Bone marrow (tissue), 2 donors: Measurements from ENCODE around the gene FBN1.

ENCODE experiments used
- DNase-seq, 2 donors: peaks; one replicate each; lab custom pipeline; 2025; lab: John Stamatoyannopoulos, UW

FBN1 gene

GRCh38 chr15:48469271-48469670 is 176.2 kb downstream of the FBN1 start:
- no peak for DNase-seq

DNA sequence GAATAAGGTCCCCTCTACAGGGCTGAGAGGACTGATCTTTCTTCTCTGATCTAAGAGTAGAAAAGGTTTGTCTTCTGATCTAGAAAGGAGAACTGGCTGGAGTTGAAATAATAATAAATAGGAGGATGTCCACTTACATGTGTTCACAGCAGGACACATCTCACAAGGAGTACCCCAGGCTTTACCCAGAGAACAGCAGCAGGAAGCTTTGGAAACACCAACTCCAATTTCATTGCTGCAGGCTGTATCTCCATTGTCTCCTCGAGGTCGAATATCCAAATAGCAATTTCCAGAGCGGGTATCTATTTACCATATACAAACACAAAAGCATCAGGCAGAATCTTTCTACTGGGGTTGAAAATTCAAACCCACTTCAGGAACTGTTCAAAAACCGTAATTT is 177.7 kb downstream of the FBN1 start:
- no peak for DNase-seq

DNA sequence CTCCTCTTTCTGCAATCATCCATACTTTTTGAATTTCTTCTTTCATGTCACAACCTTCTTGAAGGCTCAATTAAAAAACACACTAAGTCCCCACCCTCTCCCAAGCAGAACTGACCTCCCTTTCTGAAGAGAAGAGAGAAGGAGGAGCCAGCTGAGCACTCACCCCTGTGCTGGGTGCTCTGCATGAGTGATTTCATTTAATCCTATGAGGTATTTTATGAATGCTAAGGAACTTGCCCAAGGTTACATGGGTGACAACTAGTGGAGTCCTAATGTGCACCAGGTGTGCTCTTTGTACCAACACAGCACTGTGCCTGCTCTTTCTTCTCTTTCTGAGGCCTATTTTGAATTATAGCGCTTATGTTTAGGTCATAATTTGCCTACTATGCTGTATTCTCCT is 178.7 kb downstream of the FBN1 start:
- DNase-seq, result no peak

DNA sequence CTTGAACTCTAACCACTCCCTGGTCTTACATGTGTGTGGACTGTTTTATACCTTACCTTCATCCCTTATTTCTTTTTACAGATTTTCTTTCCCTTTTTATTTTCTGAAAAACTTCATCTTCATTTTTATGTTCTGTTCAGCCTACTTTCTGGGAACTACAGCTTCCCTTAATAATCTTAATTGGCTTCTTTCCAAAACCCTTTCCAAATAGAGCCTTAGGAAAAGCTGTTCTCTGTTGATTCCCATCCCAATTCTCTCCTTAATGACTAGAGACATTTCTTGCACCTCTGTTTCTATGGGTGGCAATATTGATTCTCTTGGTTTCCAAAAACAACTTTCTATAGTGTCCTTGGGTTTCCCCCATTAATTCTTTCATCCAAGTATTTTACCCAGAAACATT is 179.4 kb downstream of the FBN1 start:
- DNase-seq, result no peak

DNA sequence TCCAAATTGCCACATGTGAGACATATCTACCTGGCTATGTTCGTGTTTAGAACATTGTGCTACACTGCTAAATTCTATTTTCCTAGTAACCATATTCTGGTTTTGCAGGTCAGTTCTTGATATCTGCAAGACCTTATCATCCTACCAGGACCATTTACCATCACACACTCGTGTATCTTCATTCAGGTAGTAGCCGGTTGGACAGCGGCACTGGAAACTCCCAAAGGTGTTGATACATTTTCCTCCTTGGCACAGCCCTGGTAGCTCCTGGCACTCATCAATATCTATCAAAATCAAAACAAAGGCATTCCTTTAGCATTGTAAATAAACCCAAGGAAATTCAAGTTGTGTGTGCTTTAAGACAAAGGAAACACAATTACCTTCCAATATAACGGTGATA is 180.1 kb downstream of the FBN1 start:
- DNase-seq, result no peak

GRCh38 chr15:48463366-48463880 is 182.1 kb downstream of the FBN1 start:
- DNase-seq, result no peak

- no peak for DNase-seq
These were observed 182.8 kb downstream of the FBN1 start for GRCh38 chr15:48462688-48463087.

GRCh38 chr15:48459571-48460442 is 185.7 kb downstream of the FBN1 start:
- no peak for DNase-seq

DNA sequence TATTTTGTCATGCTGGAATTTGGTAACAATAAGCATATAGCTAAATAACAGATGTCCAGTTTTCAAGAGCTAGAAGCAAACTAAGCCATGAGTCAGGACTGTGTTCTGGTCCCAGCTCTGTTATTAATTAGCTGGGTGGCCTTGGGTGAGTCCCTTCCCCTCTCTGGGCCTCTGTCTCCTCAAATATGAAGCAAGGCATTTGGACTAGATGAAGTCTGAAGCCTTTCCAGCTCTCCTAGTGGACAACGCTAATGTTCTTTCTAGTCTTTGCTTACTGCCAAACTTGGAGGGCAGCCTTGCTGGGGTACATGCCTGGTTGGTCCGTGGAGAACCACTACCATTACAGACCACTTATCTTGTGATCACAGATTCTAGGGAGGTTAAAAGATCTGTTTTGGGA is 186.6 kb downstream of the FBN1 start:
- DNase-seq, result no peak

- no peak for DNase-seq
These were observed 189.4 kb downstream of the FBN1 start for GRCh38 chr15:48456134-48456533.

GRCh38 chr15:48451736-48452135 is 193.8 kb downstream of the FBN1 start:
- DNase-seq, result no peak

DNA sequence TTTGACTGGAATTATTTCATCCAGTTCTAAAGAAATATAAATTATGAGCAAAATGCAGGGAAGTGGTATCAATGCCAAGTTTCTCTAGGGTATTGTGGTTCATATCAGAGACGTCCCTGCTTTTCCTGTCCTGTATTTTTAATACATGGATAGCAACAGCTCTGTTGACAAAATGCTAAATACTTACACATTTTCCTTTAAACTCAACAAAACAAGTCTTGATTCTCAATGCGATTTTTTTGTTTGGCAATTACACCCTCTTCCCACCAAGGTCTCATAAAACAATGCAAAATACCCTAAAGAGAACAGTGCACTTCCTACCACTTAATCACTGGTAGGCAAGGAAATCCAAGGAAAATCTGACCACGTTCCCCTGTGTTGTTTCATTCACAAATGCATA is 194.3 kb downstream of the FBN1 start:
- no peak for DNase-seq

GRCh38 chr15:48449734-48450133 is 195.8 kb downstream of the FBN1 start:
- DNase-seq, result no peak

DNA sequence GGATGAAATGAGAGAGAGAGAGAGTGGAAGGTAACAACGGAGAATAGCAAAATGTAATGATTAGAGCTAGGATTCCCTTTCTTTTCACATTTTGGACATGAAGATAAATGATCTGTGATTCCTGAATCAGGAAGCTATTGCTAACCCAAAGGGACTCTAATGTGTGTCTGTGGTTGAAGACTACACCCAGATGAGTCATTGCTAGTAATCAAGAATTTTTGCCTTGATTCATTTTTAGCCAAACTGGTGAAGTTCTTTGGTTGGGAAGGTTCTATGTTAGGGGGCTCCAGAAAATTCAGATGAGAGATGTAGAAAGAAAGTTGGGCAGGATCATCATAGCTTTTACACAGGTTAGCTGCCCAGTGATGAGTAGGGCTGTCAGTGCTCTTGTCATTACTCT is 197.9 kb downstream of the FBN1 start:
- DNase-seq, result no peak

DNA sequence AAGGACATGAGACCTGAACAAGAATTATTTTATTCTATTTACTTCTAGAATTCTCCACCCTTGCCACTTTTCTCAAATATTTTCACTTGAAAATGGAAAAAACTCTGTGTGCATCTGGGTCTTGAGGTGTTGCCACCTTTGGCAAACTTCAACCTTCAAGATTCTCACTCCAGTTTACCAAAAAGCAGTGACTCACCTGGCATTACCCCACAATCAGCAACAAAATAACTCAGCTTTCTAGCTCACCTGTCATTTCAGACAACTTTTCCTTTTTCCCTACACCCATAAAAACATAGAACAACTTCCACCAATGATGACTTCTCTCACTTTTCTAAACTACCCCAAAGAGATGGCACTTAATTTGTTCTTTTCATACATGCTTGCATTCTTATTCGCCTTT is 198.5 kb downstream of the FBN1 start:
- no peak for DNase-seq

DNA sequence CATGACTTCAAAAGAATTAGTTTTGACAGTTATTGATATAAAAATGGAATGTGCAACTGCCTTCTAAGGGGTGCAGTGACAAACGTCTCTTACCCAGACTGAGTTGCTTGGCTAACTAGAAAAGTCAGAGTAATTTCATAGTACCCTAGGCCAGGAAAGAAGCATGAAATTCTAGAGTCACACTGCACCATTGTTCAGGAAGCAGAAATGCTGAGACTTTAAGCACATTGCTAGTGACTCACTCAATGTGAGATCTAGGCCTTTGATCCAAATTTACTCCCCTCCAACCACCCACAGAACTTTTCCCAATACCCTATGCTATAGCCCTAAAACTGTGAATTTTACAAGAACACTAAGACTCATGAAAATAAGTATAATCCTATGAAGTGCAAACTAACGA is 203.5 kb downstream of the FBN1 start:
- no peak for DNase-seq

- no peak for DNase-seq
These were observed 205.4 kb downstream of the FBN1 start for GRCh38 chr15:48440084-48440483.

GRCh38 chr15:48437178-48437577 is 208.3 kb downstream of the FBN1 start:
- no peak for DNase-seq

DNA sequence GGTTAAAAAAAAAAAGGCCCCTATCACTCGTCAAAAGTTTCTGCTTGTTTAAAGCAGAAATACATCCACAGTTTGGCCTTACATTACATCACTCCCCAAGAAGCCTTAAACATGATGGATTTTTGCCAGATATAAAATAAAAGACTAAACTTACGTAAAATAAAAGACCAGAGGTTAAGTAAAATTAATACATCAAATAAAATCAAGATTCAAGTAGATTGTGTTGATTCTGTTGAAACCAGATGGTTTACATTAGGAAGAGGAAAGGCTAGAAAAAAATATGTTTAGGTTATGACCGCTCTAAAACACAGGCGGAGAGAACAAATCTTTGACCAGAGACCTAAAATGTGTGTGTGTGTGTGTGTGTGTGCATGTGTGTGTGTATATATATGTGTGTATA is 210.2 kb downstream of the FBN1 start:
- DNase-seq, result no peak

DNA sequence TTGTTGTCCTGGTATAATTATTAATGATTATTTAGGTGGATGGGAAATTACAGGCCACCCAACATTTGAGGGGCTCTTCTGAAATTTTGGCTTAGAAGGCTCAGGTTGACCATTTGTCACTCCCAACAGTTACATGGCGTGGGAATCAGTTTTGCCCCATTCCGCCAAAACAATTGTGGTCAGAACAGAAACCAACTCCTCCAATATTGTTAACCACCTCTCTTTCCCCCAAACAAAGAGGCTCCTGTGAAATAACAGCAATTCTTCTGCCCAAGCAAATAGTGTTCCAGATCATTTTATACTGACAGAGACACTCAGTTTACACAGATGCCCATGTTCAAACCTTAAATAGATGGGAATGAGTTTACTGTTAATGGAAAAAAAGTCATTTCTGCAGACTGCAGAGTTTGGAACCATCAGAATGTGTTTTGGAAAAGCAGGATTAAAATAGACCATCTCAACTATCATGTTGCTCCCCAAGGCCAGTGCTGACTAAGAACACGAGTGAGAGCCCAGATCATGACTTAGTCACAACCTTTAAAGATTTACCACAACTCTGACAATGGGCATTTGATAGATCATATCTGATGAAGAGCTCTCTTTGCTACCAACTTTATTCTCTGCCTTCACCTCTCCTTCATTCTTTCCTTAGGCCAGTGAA is 212.2 kb downstream of the FBN1 start:
- no peak for DNase-seq

- no peak for DNase-seq
These were observed 212.8 kb downstream of the FBN1 start for GRCh38 chr15:48432688-48433087.

DNA sequence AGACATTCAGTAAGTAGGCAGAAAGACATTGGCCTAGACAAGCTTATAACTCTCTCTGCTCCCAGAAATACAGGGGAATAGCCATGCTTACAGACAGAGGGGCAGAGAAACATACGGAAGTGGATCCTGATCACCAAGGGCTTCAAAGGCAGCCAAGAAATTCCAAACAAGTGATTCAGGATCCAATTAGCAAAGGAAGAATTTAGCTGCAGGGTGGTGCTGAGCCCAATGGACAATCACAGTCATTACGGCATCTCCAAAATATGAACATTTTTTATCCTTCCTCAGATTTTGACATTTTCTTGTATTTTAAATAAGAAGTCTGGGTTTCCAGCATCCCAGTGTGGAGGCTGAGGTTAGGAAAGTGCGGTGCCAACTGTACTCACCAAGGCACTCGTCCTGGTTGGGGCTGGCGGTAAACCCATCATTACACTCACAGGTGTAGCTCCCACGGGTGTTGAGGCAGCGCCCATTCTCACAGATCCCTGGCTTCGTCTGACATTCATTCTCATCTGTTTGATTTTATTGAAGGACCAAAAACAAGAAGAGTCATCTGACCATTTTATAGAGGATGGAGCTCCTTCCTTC is 217.5 kb downstream of the FBN1 start:
- DNase-seq, result no peak

GRCh38 chr15:48427479-48427878 is 218.0 kb downstream of the FBN1 start:
- DNase-seq, result no peak
